Tibial artery (tissue), 4 donors: ENCODE measurements around the gene TOR4A.

Source experiments
- DNase-seq, 2 donors: peaks; one replicate each; pipeline ENCODE4 v3.0.0-alpha.2; 2019
- H3K27ac ChIP-seq, 2 donors: fragments of 200-600 bp; sonication (generic) in 1 of 2; 1 replicate in 1 of 2; 2 replicates in 1 of 2; pipeline ENCODE4 v1.5.1; 2018 to 2019; ENCODE audit warnings: mild to moderate bottlenecking in 1 of 2
- H3K27me3 ChIP-seq, 2 donors: fragments of 200-600 bp; sonication (generic) in 1 of 2; one replicate each; pipeline versions ENCODE4 v1.5.1 to v1.6.0; 2016 to 2019
- H3K36me3 ChIP-seq, 3 donors: fragments of 200-600 bp; sonication (generic) in 2 of 3; one replicate each; pipeline ENCODE4 v1.5.1; 2016 to 2019; ENCODE audit warnings: mild to moderate bottlenecking in 2 of 3
- H3K4me1 ChIP-seq, 4 donors: fragments of 200-600 bp; sonication (generic) in 2 of 4; 1 replicate in 3 of 4; 2 replicates in 1 of 4; pipeline ENCODE4 v1.5.1; 2016 to 2019
- H3K4me3 ChIP-seq, 2 donors: fragments of 200-600 bp; sonication (generic) in 1 of 2; 1 replicate in 1 of 2; 2 replicates in 1 of 2; pipeline ENCODE4 v1.5.1; 2018 to 2019; ENCODE audit warnings: mild to moderate bottlenecking in 2 of 2
- H3K9me3 ChIP-seq, 3 donors: fragments of 200-600 bp; sonication (generic) in 1 of 3; one replicate each; pipeline ENCODE4 v1.5.1; 2016 to 2019
- CTCF ChIP-seq, 2 experiments: fragments of 200-600 bp in 1 of 2; fragments of 450-650 bp in 1 of 2; IDR thresholded peaks; one replicate each; pipeline ENCODE4 v1.5.1; 2017 to 2019; ENCODE audit warnings: antibody characterized with exemption in 2 of 2, mild to moderate bottlenecking in 1 of 2, moderate library complexity in 1 of 2
- intact Hi-C: fragments of 100-400 bp; cut with DNase I; formaldehyde crosslinking; loops from one replicate; pipeline ENCODE4 v1.15.0; 2023; ENCODE audit warnings: low total_unique reads

Gene TOR4A

GRCh38 chr9:137295238-137295811 lies 17.8 kb downstream of the TOR4A start:
- peaks cover 10 to 80% of the 10 kb centered on the region in 2 donors for H3K27me3 ChIP-seq
- H3K4me3 ChIP-seq: peak overlapping the region; percentile 30 to 44
- H3K27ac ChIP-seq: no peak overlapping the region
- intact Hi-C loops: no loop called here
- peaks cover 0 to 6% (median 0%) of the 10 kb centered on the region in 3 donors for H3K9me3 ChIP-seq
- H3K36me3 ChIP-seq: no peaks in the 10 kb centered on the region
- TF ChIP-seq CTCF (IDR thresholded peaks at IDR 0.05): peak; percentile 21 to 63
- no peak for DNase-seq
- peaks cover 0 to 44% (median 25%) of the 10 kb centered on the region in 4 donors for H3K4me1 ChIP-seq

- Histone ChIP-seq H3K4me1 (peaks cover 4 to 52% (median 32%) of the 10 kb centered on the region in 4 donors), H3K27ac (peak overlapping the region in 1 of 2 donors; percentile 35), H3K4me3 (peak overlapping the region; percentile 30 to 44), H3K9me3 (peaks cover 0 to 6% (median 0%) of the 10 kb centered on the region in 3 donors), H3K27me3 (peaks cover 10 to 87% of the 10 kb centered on the region in 2 donors), H3K36me3 (no peaks in the 10 kb centered on the region)
- intact Hi-C loops: no loop called here
- DNase-seq: no peak
- no peak for TF ChIP-seq CTCF (IDR thresholded peaks at IDR 0.05)
These were observed 18.5 kb downstream of the TOR4A start for GRCh38 chr9:137295849-137296669.

GRCh38 chr9:137296670-137297664 lies 19.4 kb downstream of the TOR4A start:
- intact Hi-C loops: no loop called here
- no peak for TF ChIP-seq CTCF (IDR thresholded peaks at IDR 0.05)
- Histone ChIP-seq H3K27ac (peak overlapping the region in 1 of 2 donors; percentile 35), H3K27me3 (peaks cover 10 to 90% of the 10 kb centered on the region in 2 donors), H3K9me3 (peaks cover 0 to 6% (median 0%) of the 10 kb centered on the region in 3 donors), H3K4me1 (peaks cover 4 to 58% (median 38%) of the 10 kb centered on the region in 4 donors), H3K36me3 (no peaks in the 10 kb centered on the region), H3K4me3 (peak overlapping the region; percentile 30 to 44)
- DNase-seq: no peak

- intact Hi-C loops: no loop called here
These were observed 20.4 kb downstream of the TOR4A start for GRCh38 chr9:137297966-137298365.

More at GRCh38 chr9:137297966-137298365, 20.4 kb downstream of the TOR4A start:
- H3K27me3 ChIP-seq: peaks cover 10 to 91% of the 10 kb centered on the region in 2 donors
- TF ChIP-seq CTCF (IDR thresholded peaks at IDR 0.05): no peak
- peaks cover 0 to 6% (median 0%) of the 10 kb centered on the region in 3 donors for H3K9me3 ChIP-seq
- peaks cover 4 to 64% (median 44%) of the 10 kb centered on the region in 4 donors for H3K4me1 ChIP-seq
- DNase-seq: no peak
- no peaks in the 10 kb centered on the region for H3K36me3 ChIP-seq
- H3K27ac ChIP-seq: no peak overlapping the region
- no peak overlapping the region for H3K4me3 ChIP-seq
